ENCODE data around the gene CELF2. TPM values are rescaled to one million over a fixed set of nuclear protein-coding genes. Genes with fewer than 3 reads are reported as not detected.

CELF2 gene
- total and polyA plus RNA-seq, 2 experiments from 2014 or later: 16.6 to 26.9 TPM

GRCh38 chr10:11175823-11176243 is 158.2 kb downstream of the CELF2 start:
- Histone ChIP-seq H3K79me2 (no peaks in the 10 kb centered on the region), H3K36me3 (replicated peaks; ENCODE audit: insufficient read depth, low read depth) (no peaks in the 10 kb centered on the region), H2AFZ (no peak overlapping the region), H3K4me1 (ENCODE audit: insufficient read depth) (peaks cover 8% of the 10 kb centered on the region), H3K4me2 (no peak overlapping the region), H4K20me1 (ENCODE audit: insufficient read depth, poor library complexity, severe bottlenecking) (no peaks in the 10 kb centered on the region), H3K4me3 (no peak overlapping the region), H3K9me3 (ENCODE audit: low read depth) (no peaks in the 10 kb centered on the region), H3K27ac (no peak overlapping the region), H3K27me3 (no peaks in the 10 kb centered on the region), H3K9me2 (replicated peaks; ENCODE audit: insufficient read depth) (no peaks in the 10 kb centered on the region)
- 93% methylated on average over 11 of the region's 11 CpGs for WGBS (ENCODE audit: low lambda C conversion rate, missing lambda C conversion rate)
- TF ChIP-seq, protein P1, sequence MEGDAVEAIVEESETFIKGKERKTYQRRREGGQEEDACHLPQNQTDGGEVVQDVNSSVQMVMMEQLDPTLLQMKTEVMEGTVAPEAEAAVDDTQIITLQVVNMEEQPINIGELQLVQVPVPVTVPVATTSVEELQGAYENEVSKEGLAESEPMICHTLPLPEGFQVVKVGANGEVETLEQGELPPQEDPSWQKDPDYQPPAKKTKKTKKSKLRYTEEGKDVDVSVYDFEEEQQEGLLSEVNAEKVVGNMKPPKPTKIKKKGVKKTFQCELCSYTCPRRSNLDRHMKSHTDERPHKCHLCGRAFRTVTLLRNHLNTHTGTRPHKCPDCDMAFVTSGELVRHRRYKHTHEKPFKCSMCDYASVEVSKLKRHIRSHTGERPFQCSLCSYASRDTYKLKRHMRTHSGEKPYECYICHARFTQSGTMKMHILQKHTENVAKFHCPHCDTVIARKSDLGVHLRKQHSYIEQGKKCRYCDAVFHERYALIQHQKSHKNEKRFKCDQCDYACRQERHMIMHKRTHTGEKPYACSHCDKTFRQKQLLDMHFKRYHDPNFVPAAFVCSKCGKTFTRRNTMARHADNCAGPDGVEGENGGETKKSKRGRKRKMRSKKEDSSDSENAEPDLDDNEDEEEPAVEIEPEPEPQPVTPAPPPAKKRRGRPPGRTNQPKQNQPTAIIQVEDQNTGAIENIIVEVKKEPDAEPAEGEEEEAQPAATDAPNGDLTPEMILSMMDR (IDR thresholded peaks at IDR 0.05; ENCODE audit: poor library complexity): no peak
- TF ChIP-seq EZH2phosphoT487 (IDR thresholded peaks at IDR 0.05; ENCODE audit: low read depth, severe bottlenecking, unreplicated experiment) (no peak), EZH2 (IDR thresholded peaks at IDR 0.05; ENCODE audit: borderline replicate concordance) (no peak)
- no peak for DNase-seq (ENCODE audit: low spot score)

DNA sequence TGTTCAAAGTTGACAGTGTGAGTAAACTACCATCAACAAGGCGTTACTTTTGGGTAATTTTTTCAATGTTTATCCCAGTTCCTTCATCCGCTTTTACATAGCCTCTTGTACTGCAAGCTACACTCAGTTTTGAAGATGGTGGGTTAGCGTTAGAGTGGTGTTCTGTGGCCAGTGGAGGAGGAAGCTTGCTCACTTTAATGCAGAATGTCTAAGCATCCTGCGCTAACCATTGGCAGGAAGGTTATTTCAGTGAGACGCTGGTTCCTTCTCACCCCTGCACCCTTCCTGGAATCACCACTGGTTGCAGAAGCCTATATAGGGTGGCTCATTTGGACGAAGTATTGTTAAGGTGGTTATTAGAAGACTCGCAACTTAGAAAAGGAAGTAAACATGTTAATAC is 159.1 kb downstream of the CELF2 start:
- TF ChIP-seq, protein P1 (IDR thresholded peaks at IDR 0.05; ENCODE audit: poor library complexity): no peak
- TF ChIP-seq EZH2 (IDR thresholded peaks at IDR 0.05; ENCODE audit: borderline replicate concordance) (no peak), EZH2phosphoT487 (IDR thresholded peaks at IDR 0.05; ENCODE audit: low read depth, severe bottlenecking, unreplicated experiment) (no peak)
- no peaks in the 10 kb centered on the region for H3K79me2 ChIP-seq
- no peak overlapping the region for H3K4me2 ChIP-seq
- no peak for DNase-seq (ENCODE audit: low spot score)
- H3K4me3 ChIP-seq: no peak overlapping the region
- no peak overlapping the region for H2AFZ ChIP-seq
- H3K27ac ChIP-seq: no peak overlapping the region
- H3K9me2 ChIP-seq (replicated peaks; ENCODE audit: insufficient read depth): no peaks in the 10 kb centered on the region
- no peaks in the 10 kb centered on the region for H3K9me3 ChIP-seq (ENCODE audit: low read depth)
- H3K36me3 ChIP-seq (replicated peaks; ENCODE audit: insufficient read depth, low read depth): no peaks in the 10 kb centered on the region
- H3K27me3 ChIP-seq: no peaks in the 10 kb centered on the region
- no peaks in the 10 kb centered on the region for H4K20me1 ChIP-seq (ENCODE audit: insufficient read depth, poor library complexity, severe bottlenecking)
- 94% methylated on average over 7 of the region's 7 CpGs for WGBS (ENCODE audit: low lambda C conversion rate, missing lambda C conversion rate)
- H3K4me1 ChIP-seq (ENCODE audit: insufficient read depth): peaks cover 8% of the 10 kb centered on the region

DNA sequence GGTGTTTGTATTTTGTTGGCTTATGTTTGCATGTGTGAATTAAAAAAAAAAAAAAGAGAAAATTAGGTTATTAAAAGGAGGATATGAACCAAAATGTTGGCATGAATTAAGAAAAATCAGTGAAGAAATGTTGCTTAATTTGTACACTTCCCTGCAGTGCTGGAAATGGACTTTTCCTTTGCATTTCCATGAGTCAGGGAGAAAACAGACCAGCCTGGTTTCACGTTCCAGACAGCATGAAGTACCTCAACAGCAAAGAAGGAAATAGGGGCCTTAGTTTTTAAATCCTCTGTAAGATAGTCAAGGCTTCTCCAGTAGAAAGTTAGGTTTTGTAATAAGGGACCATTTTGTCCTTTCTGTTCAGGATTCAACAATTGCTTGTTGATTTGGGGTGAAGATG is 159.7 kb downstream of the CELF2 start:
- Histone ChIP-seq H3K79me2 (no peaks in the 10 kb centered on the region), H3K4me2 (no peak overlapping the region), H3K9me3 (ENCODE audit: low read depth) (no peaks in the 10 kb centered on the region), H3K36me3 (replicated peaks; ENCODE audit: insufficient read depth, low read depth) (no peaks in the 10 kb centered on the region), H4K20me1 (ENCODE audit: insufficient read depth, poor library complexity, severe bottlenecking) (no peaks in the 10 kb centered on the region), H2AFZ (no peak overlapping the region), H3K27ac (peak overlapping the region; percentile 50), H3K9me2 (replicated peaks; ENCODE audit: insufficient read depth) (no peaks in the 10 kb centered on the region), H3K4me1 (ENCODE audit: insufficient read depth) (peaks cover 8% of the 10 kb centered on the region), H3K4me3 (no peak overlapping the region), H3K27me3 (no peaks in the 10 kb centered on the region)
- no peak for DNase-seq (ENCODE audit: low spot score)
- WGBS (ENCODE audit: low lambda C conversion rate, missing lambda C conversion rate): 65% methylated on average over 1 of the region's 1 CpG
- TF ChIP-seq EZH2 (IDR thresholded peaks at IDR 0.05; ENCODE audit: borderline replicate concordance) (no peak), EZH2phosphoT487 (IDR thresholded peaks at IDR 0.05; ENCODE audit: low read depth, severe bottlenecking, unreplicated experiment) (no peak)
- TF ChIP-seq, protein P1 (IDR thresholded peaks at IDR 0.05; ENCODE audit: poor library complexity): no peak

Data from hepatocyte (in vitro differentiated cells).